Heart left ventricle (tissue), 13 donors: ENCODE results near the gene PTPRN2.

ENCODE experiments used
- CTCF ChIP-seq, 12 donors: fragments of 200-600 bp; sonication (generic) in 4 of 12; IDR thresholded peaks; one replicate each; pipeline versions ENCODE4 v1.5.0 to v1.8.0; 2018 to 2022; ENCODE audit warnings: antibody characterized with exemption in 12 of 12, mild to moderate bottlenecking in 5 of 12
- POLR2A ChIP-seq, 2 donors: fragments of 450-650 bp; IDR thresholded peaks; one replicate each; pipeline ENCODE4 v1.6.1; 2017; ENCODE audit warnings: antibody characterized with exemption in 2 of 2, mild to moderate bottlenecking in 2 of 2, moderate library complexity in 2 of 2
- donor health status: ischemic (EF 13 %, LVEDD 7.1; RV severe dilation, severe dysfunction).
- donor health status: DM: no; HTN: yes; CAD: no.
- donor health status: DM: no; HTN: no; CAD: no.
- donor health status: ischemic (EF 25% LVEDD 6.9; RV normal size, moderate dysfunction).
- donor health status: ischemic (EF 25% LVEDD 5.7; RV mildly dilated, moderate dysfunction).
- donor health status: ischemic (EF 35%, LVEDD 5.7; RV mildly dilated, moderate dysfunction).
- donor health status: nonischemic (EF 11% LVEDD 7.7; RV severe dilation, severe dysfunction).
- donor health status: DM: yes; HTN: yes; CAD: no.
- donor health status: PGD.
- donor health status: ischemic (EF 29% LVEDD 5.4; RV normal size, mild dysfunction).
- donor health status: nonischemic (EF 23%, LVEDD 6.1; RV moderate dilation, normal function).

DNA sequence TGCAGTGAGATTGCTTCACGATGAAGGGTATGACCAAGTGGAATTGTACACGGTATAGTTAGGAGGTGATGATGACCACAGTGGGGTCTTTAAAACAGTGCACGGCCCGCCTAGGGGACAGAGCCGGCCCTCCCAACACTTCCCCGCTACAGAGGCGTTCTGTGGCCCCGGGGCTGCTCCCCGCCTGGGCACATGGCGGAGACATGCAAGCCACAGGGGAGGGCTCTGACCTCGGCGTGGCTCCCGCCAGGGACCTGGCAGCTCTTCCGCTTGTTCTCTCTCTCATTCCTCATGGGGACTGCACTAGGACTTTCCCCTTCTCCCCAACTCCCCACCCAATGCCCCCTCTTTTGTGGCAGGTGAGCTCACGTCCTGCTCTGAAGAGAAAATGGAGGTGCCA lies 857.0 kb downstream of the PTPRN2 start:
- TF ChIP-seq CTCF (IDR thresholded peaks at IDR 0.05), result no peak
- TF ChIP-seq POLR2A (IDR thresholded peaks at IDR 0.05), result no peak
